Uterus (tissue), 4 donors: ENCODE measurements around the gene MXD3. TPM values are rescaled to one million over a fixed set of nuclear protein-coding genes. Genes with fewer than 3 reads are reported as not detected.
A peak's percentile ranks its signal among the peaks of the same experiment; 100 is the strongest.
"Not testable (repeated sequence)": the region's sequence is repeated elsewhere in the genome, so short reads cannot be mapped to it uniquely, and the experiment has no call there.

Experiments
- DNase-seq, 2 donors: peaks; one replicate each; pipeline ENCODE4 v3.0.0-alpha.2; 2019 to 2020
- H3K27ac ChIP-seq, 2 donors: fragments of 200-600 bp; sonication (generic); 1 replicate in 1 of 2; 2 replicates in 1 of 2; pipeline ENCODE4 v1.5.1; 2016 to 2018
- H3K27me3 ChIP-seq, 2 donors: fragments of 200-600 bp; sonication (generic); one replicate each; pipeline ENCODE4 v1.5.1; 2018 to 2019; ENCODE audit warnings: control low read depth in 1 of 2
- H3K36me3 ChIP-seq, 2 donors: fragments of 200-600 bp; sonication (generic); one replicate each; pipeline ENCODE4 v1.5.1; 2019; ENCODE audit warnings: control low read depth in 1 of 2
- H3K4me1 ChIP-seq, 2 donors: fragments of 200-600 bp; sonication (generic); one replicate each; pipeline ENCODE4 v1.5.1; 2018 to 2019; ENCODE audit warnings: control low read depth in 1 of 2
- H3K4me3 ChIP-seq, 2 donors: fragments of 200-600 bp; sonication (generic); 1 replicate in 1 of 2; 2 replicates in 1 of 2; pipeline ENCODE4 v1.5.1; 2018 to 2019; ENCODE audit warnings: mild to moderate bottlenecking in 1 of 2
- H3K9me3 ChIP-seq, 2 donors: fragments of 200-600 bp; sonication (generic); one replicate each; pipeline ENCODE4 v1.5.1; 2019; ENCODE audit warnings: control low read depth in 1 of 2
- POLR2A ChIP-seq, 2 donors: fragments of 450-650 bp; IDR thresholded peaks; one replicate each; pipeline ENCODE4 v1.6.1; 2016; ENCODE audit warnings: antibody characterized with exemption in 2 of 2, mild to moderate bottlenecking in 1 of 2, moderate library complexity in 1 of 2
- intact Hi-C: fragments of 100-400 bp; cut with DNase I; formaldehyde crosslinking; loops from one replicate; pipeline ENCODE4 v1.15.1; 2023; ENCODE audit warnings: low total_unique reads
- total RNA-seq, 4 donors: library from RNA; depleted of rRNA in 3 of 4; stranded (reverse); fragments of >200 nt in 3 of 4; gene quantifications; one replicate each; pipeline versions ENCODE4 v1.1.0 to v1.2.4, GENCODE V29; 2014 to 2023
- TF ChIP-seq, protein P1 (sequence below), 4 experiments: fragments of 200-600 bp in 2 of 4; fragments of 450-650 bp in 2 of 4; sonication (generic) in 2 of 4; IDR thresholded peaks; one replicate each; pipeline ENCODE4 v1.5.1; 2016 to 2019; ENCODE audit warnings: antibody characterized with exemption in 4 of 4, mild to moderate bottlenecking in 2 of 4, moderate library complexity in 1 of 4
- donor health status: DM: yes; HTN: yes; CAD: no.

MXD3 gene
- total RNA-seq: 10 to 100 TPM in 1 of 4 donors, 1 to 10 TPM in 2, under 1 TPM in 1; 0.51 to 29.0 (median 6.8) TPM

GRCh38 chr5:177311723-177312648, at the start of gene MXD3:
Gene MXD3 (minus strand): TSS chr5:177311898. CDS start chr5:177311830, 68 bp downstream.
- peak within 1 kb of the TSS in 1 of 2 donors; percentile 22 for H3K27ac ChIP-seq
- TF ChIP-seq, protein P1, sequence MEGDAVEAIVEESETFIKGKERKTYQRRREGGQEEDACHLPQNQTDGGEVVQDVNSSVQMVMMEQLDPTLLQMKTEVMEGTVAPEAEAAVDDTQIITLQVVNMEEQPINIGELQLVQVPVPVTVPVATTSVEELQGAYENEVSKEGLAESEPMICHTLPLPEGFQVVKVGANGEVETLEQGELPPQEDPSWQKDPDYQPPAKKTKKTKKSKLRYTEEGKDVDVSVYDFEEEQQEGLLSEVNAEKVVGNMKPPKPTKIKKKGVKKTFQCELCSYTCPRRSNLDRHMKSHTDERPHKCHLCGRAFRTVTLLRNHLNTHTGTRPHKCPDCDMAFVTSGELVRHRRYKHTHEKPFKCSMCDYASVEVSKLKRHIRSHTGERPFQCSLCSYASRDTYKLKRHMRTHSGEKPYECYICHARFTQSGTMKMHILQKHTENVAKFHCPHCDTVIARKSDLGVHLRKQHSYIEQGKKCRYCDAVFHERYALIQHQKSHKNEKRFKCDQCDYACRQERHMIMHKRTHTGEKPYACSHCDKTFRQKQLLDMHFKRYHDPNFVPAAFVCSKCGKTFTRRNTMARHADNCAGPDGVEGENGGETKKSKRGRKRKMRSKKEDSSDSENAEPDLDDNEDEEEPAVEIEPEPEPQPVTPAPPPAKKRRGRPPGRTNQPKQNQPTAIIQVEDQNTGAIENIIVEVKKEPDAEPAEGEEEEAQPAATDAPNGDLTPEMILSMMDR (IDR thresholded peaks at IDR 0.05): no peak
- TF ChIP-seq POLR2A (IDR thresholded peaks at IDR 0.05): no peak
- no peaks in the 10 kb centered on the region for H3K9me3 ChIP-seq
- H3K36me3 ChIP-seq: no peaks in the 10 kb centered on the region
- intact Hi-C loops: no loop called here
- H3K4me1 ChIP-seq: peaks cover 0 to 6% of the 10 kb centered on the region in 2 donors
- H3K27me3 ChIP-seq: no peaks in the 10 kb centered on the region
- DNase-seq: peak; percentile 96 to 97
- H3K4me3 ChIP-seq: peak within 1 kb of the TSS; percentile 23 to 45

- H3K4me1 ChIP-seq, H3K36me3 ChIP-seq, intact Hi-C loops, H3K4me3 ChIP-seq, DNase-seq, H3K9me3 ChIP-seq, H3K27me3 ChIP-seq, H3K27ac ChIP-seq: not testable (repeated sequence)
These were observed 49.0 kb upstream of the MXD3 start for GRCh38 chr5:177360740-177361139.

DNA sequence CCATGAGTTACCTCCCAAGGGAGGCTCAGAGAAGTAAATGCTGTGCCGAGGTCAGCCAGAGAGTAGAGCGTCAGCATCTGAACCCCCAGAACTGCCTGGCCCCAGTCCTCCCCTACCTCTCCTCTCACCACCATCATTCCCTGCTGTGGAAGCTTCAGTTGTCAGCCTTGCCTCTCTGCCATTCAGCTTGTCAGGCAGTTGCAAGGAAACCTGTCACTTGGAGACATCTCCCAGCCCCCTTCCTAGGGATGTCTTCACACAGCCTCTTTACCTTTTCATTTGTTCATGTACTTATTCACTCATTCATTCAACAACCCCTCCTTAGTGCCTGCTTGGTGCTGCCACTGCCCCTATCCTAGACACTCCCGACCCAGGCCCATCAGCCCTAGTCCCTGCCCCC, 48.2 kb upstream of the MXD3 start:
- H3K27ac ChIP-seq: no peak overlapping the region
- no peak overlapping the region for H3K4me3 ChIP-seq
- peaks cover 0 to 10% of the 10 kb centered on the region in 2 donors for H3K4me1 ChIP-seq
- no peak for DNase-seq
- no peaks in the 10 kb centered on the region for H3K36me3 ChIP-seq
- H3K27me3 ChIP-seq: no peaks in the 10 kb centered on the region
- H3K9me3 ChIP-seq: no peaks in the 10 kb centered on the region
- TF ChIP-seq POLR2A (IDR thresholded peaks at IDR 0.05): no peak
- TF ChIP-seq, protein P1 (IDR thresholded peaks at IDR 0.05): no peak
- intact Hi-C loops: no loop called here

DNA sequence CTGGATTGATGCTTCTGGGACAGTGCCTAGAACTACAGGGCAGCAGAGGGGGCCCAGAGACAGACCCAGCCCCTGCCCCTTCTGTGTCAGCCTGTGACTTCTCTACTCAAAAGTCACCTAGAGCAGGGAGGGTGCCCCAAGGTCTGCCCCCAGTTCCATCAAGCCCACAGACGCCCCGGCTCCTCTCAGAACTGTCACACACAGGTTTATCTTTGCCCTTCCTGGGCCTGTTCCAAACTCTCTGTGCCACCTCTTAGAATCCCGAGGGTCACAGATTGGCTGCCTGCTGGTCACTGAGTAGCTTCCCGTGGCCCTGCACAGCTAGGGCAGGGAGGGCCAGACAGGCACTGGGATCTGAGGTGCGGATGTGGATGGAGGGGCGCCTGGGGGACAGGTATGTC, 47.8 kb upstream of the MXD3 start:
- Histone ChIP-seq H3K4me1 (peaks cover 0 to 10% of the 10 kb centered on the region in 2 donors), H3K9me3 (no peaks in the 10 kb centered on the region), H3K27me3 (no peaks in the 10 kb centered on the region), H3K4me3 (no peak overlapping the region), H3K36me3 (no peaks in the 10 kb centered on the region), H3K27ac (no peak overlapping the region)
- DNase-seq: no peak
- intact Hi-C loops: no loop called here
- TF ChIP-seq POLR2A (IDR thresholded peaks at IDR 0.05): no peak

DNA sequence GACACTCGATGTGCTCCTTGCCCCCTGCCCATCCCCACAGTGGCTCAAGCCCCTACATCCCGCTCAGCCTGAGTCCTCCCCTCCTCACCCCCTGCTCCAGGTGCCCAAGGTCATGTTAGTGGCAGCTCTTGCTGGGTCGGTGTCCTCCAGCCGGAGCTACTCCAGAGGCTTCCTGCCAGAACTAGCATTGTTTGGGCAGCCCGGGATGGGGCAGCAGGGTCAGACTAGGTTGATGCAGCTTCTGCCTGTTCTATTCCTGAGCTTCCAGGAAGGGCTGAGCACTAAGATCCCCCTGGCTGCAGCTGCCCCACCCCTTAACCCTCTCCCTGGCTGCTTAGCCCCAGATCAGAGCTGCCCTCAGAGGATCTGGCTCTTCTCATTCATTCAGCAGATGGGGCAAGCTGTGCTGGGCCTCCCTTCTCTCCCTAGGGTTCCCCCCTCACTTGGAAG, 46.7 kb upstream of the MXD3 start:
- Histone ChIP-seq H3K27me3 (no peaks in the 10 kb centered on the region), H3K27ac (no peak overlapping the region), H3K4me1 (peaks cover 0 to 6% of the 10 kb centered on the region in 2 donors), H3K36me3 (no peaks in the 10 kb centered on the region), H3K4me3 (no peak overlapping the region), H3K9me3 (no peaks in the 10 kb centered on the region)
- intact Hi-C loops: no loop called here
- TF ChIP-seq POLR2A (IDR thresholded peaks at IDR 0.05): no peak
- TF ChIP-seq, protein P1 (IDR thresholded peaks at IDR 0.05): no peak
- DNase-seq: no peak
